Fibroblast of lung (primary cell): ENCODE measurements around the gene HIP1. TPM values are rescaled to one million over a fixed set of nuclear protein-coding genes. Genes with fewer than 3 reads are reported as not detected.

ENCODE experiments used
- DNase-seq, 2 donors: peaks; one replicate each; pipeline versions ENCODE4 v3.0.0 to v3.0.0-alpha.2; 2010; ENCODE audit warnings: low read depth in 2 of 2
- H2AFZ ChIP-seq: 2 replicates; pipeline ENCODE4 v1.5.1; 2012; ENCODE audit warnings: low read length, control low read depth, inconsistent platforms
- H3K27ac ChIP-seq: 2 replicates; pipeline ENCODE4 v1.5.1; 2011; ENCODE audit warnings: low read length, control low read depth; ENCODE audit not compliant: insufficient read depth
- H3K27me3 ChIP-seq: 2 replicates; pipeline ENCODE4 v1.5.1; 2011; ENCODE audit warnings: mild to moderate bottlenecking, low read length; ENCODE audit not compliant: control insufficient read depth, insufficient read depth
- H3K36me3 ChIP-seq: 2 replicates; pipeline ENCODE4 v1.5.1; 2011; ENCODE audit warnings: low read length; ENCODE audit not compliant: control insufficient read depth, insufficient read depth
- H3K4me1 ChIP-seq: 2 replicates; pipeline ENCODE4 v1.5.1; 2011; ENCODE audit warnings: low read length; ENCODE audit not compliant: control insufficient read depth, insufficient read depth; ENCODE audit errors: extremely low read depth
- H3K4me2 ChIP-seq: 2 replicates; pipeline ENCODE4 v1.5.1; 2011; ENCODE audit warnings: low read length, control low read depth; ENCODE audit not compliant: insufficient read depth; ENCODE audit errors: extremely low read depth
- H3K4me3 ChIP-seq, 4 experiments: fragments of 200-600 bp in 1 of 4; sonication (generic) in 1 of 4; replicated peaks in 1 of 4; 2 replicates each; pipeline ENCODE4 v1.5.1; 2011 to 2016; ENCODE audit warnings: low read length in 4 of 4, low read depth in 3 of 4, mild to moderate bottlenecking in 3 of 4, control low read depth in 2 of 4, inconsistent platforms in 1 of 4, mixed read lengths in 1 of 4; ENCODE audit not compliant: insufficient read depth in 1 of 4; ENCODE audit errors: control extremely low read depth in 1 of 4
- H3K79me2 ChIP-seq: 2 replicates; pipeline ENCODE4 v1.5.1; 2012; ENCODE audit warnings: mild to moderate bottlenecking, low read length, inconsistent platforms; ENCODE audit not compliant: control insufficient read depth, insufficient read depth
- H3K9ac ChIP-seq: 2 replicates; pipeline ENCODE4 v1.5.1; 2011; ENCODE audit warnings: mild to moderate bottlenecking, low read length, control low read depth; ENCODE audit not compliant: insufficient read depth
- H3K9me3 ChIP-seq: 2 replicates; pipeline ENCODE4 v1.5.1; 2012; ENCODE audit warnings: low read depth, low read length; ENCODE audit not compliant: control insufficient read depth, insufficient read depth
- H4K20me1 ChIP-seq: 2 replicates; pipeline ENCODE4 v1.5.1; 2011; ENCODE audit warnings: low read length; ENCODE audit not compliant: control insufficient read depth, insufficient read depth; ENCODE audit errors: extremely low read depth
- EZH2 ChIP-seq: IDR thresholded peaks from 2 replicates; pipeline ENCODE4 v1.5.1; 2012; ENCODE audit warnings: low read length, control low read depth, mild to moderate bottlenecking; ENCODE audit errors: missing control alignments
- polyA plus RNA-seq, 2 donors: library from polyadenylated mRNA; depleted of rRNA in 1 of 2; stranded (reverse) in 1 of 2; unstranded in 1 of 2; fragments of >200 nt; gene quantifications; 2 replicates each; pipeline ENCODE4 v1.2.1, GENCODE V29; 2011 to 2012; ENCODE audit warnings: missing spikeins in 1 of 2
- total RNA-seq: library from RNA; depleted of rRNA; stranded (reverse); fragments of >200 nt; gene quantifications from 2 replicates; pipeline ENCODE4 v1.2.1, GENCODE V29; 2014
- TF ChIP-seq, protein P1 (sequence below), 2 donors: IDR thresholded peaks in 1 of 2; conservative IDR thresholded peaks in 1 of 2; 1 replicate in 1 of 2; 2 replicates in 1 of 2; pipeline ENCODE4 v1.5.1; 2011 to 2012; ENCODE audit warnings: low read length in 2 of 2, control low read depth in 1 of 2, inconsistent platforms in 1 of 2, low read depth in 1 of 2, mild to moderate bottlenecking in 1 of 2

HIP1 gene
- total and polyA plus RNA-seq, 2 donors (not counting 1 experiment from before 2014, with no cell fraction given) = 27.2 to 31.3 TPM

DNA sequence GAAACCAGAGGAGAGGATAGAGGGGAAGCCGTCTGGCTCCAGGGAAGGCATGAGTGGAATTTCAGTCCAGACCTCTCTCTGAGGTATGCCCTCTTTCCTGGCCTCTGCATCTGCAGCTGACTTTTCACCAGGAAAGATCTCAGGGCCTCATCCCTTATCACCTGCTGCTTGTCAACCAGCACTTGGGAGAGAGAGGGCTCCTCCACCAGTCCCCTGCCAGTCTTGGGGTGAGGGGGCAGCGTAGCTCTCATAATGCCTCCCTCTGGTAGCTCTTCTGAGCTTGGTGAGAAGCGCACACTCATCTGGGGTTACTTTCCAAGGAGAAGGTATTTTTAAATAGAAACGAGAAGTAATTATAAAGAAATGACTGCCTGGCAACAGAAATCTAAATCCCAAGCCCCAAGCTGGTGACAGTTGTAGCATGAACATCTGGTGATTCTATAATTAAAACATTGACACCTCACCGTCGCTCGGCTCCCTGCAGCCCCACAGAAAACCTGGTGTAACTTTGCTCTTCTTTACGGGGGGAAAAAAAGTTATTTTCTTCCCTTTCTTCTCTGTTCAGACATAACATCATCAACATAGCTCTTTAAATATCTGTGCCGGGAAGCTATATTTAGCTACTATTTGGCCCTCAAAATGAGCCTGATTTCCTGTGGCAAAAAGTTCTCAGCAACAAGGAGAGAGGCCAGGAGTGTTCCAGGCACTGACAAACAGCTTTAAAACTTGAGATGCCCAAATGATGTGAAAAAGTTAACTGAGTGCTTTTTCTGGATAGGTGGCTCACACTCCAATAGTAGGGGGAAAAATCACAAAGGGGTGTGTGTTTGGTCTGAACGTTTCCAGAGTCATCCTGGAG, 26.9 kb downstream of the HIP1 start:
- Histone ChIP-seq H3K79me2 (no peaks in the 10 kb centered on the region), H3K9me3 (no peaks in the 10 kb centered on the region), H3K36me3 (no peaks in the 10 kb centered on the region), H3K4me3 (no peak overlapping the region), H2AFZ (no peak overlapping the region), H3K27me3 (no peaks in the 10 kb centered on the region), H4K20me1 (no peaks in the 10 kb centered on the region), H3K4me2 (peak overlapping the region; percentile 26), H3K9ac (no peak overlapping the region), H3K27ac (peak overlapping the region; percentile 34), H3K4me1 (peaks cover 18% of the 10 kb centered on the region)
- no peak for TF ChIP-seq EZH2
- TF ChIP-seq, protein P1, sequence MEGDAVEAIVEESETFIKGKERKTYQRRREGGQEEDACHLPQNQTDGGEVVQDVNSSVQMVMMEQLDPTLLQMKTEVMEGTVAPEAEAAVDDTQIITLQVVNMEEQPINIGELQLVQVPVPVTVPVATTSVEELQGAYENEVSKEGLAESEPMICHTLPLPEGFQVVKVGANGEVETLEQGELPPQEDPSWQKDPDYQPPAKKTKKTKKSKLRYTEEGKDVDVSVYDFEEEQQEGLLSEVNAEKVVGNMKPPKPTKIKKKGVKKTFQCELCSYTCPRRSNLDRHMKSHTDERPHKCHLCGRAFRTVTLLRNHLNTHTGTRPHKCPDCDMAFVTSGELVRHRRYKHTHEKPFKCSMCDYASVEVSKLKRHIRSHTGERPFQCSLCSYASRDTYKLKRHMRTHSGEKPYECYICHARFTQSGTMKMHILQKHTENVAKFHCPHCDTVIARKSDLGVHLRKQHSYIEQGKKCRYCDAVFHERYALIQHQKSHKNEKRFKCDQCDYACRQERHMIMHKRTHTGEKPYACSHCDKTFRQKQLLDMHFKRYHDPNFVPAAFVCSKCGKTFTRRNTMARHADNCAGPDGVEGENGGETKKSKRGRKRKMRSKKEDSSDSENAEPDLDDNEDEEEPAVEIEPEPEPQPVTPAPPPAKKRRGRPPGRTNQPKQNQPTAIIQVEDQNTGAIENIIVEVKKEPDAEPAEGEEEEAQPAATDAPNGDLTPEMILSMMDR (conservative IDR thresholded peaks at IDR 0.05 in 1 of 2, IDR thresholded peaks at IDR 0.05 in 1 of 2; ENCODE audit: low read depth in 1 of 2, low read length in 2 of 2) = no peak
- DNase-seq = peak; percentile 36 to 78

DNA sequence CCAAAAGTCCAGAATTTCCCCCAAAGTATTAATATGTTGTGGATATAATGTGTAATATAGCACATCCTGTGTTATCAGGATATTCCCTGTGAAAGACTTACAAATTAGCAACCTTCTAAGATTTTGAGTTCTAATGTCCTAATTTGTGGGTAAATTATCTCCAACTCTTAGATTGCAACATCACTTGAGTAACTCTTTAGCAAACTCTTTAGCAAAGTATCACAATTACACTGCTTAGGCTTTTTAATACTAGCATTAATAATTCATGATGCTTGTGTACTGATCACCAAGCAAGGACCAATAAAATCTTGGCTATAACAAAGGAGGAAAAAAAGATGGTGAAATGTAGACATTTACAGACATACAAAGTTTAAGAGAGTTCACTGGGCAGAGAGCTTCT, 27.7 kb downstream of the HIP1 start:
- no peaks in the 10 kb centered on the region for H3K27me3 ChIP-seq
- H3K36me3 ChIP-seq = no peaks in the 10 kb centered on the region
- no peaks in the 10 kb centered on the region for H4K20me1 ChIP-seq
- H3K27ac ChIP-seq = no peak overlapping the region
- no peaks in the 10 kb centered on the region for H3K9me3 ChIP-seq
- no peak overlapping the region for H3K4me2 ChIP-seq
- no peaks in the 10 kb centered on the region for H3K79me2 ChIP-seq
- H3K4me3 ChIP-seq = no peak overlapping the region
- H3K9ac ChIP-seq = no peak overlapping the region
- no peak for DNase-seq
- H2AFZ ChIP-seq = no peak overlapping the region
- H3K4me1 ChIP-seq = peaks cover 18% of the 10 kb centered on the region
- TF ChIP-seq, protein P1 (conservative IDR thresholded peaks at IDR 0.05 in 1 of 2, IDR thresholded peaks at IDR 0.05 in 1 of 2; ENCODE audit: low read depth in 1 of 2, low read length in 2 of 2) = no peak
- TF ChIP-seq EZH2 = no peak

DNA sequence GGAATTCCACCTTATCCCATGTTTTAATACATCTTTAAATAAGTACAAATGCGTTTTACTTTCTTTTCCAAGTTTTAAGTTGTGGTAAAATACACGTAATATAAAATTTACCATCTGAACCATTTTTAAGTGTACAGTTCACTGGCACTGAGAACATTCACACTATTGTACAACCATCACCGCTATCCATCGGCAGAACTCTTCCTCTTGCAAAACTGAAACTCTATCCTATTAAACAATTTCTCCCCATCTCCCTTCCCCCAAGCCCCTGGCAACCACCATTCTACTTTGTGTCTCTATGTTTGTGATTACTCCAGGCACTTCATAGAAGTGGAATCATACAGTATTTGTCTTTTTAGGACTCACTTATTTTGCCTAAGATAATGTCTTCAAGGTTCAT, 33.8 kb downstream of the HIP1 start:
- no peaks in the 10 kb centered on the region for H3K27me3 ChIP-seq
- peaks cover 2% of the 10 kb centered on the region for H3K36me3 ChIP-seq
- TF ChIP-seq, protein P1 (conservative IDR thresholded peaks at IDR 0.05 in 1 of 2, IDR thresholded peaks at IDR 0.05 in 1 of 2; ENCODE audit: low read depth in 1 of 2, low read length in 2 of 2) = no peak
- no peak for TF ChIP-seq EZH2
- no peak overlapping the region for H3K4me3 ChIP-seq
- H3K79me2 ChIP-seq = no peaks in the 10 kb centered on the region
- peak in 1 of 2 donors; percentile 20 for DNase-seq
- H3K4me2 ChIP-seq = no peak overlapping the region
- no peaks in the 10 kb centered on the region for H3K9me3 ChIP-seq
- no peak overlapping the region for H3K9ac ChIP-seq
- H3K27ac ChIP-seq = no peak overlapping the region
- H2AFZ ChIP-seq = no peak overlapping the region
- no peaks in the 10 kb centered on the region for H3K4me1 ChIP-seq
- H4K20me1 ChIP-seq = no peaks in the 10 kb centered on the region
